Natural killer cell (primary cell): ENCODE results near the gene CCDC85C. TPM values are rescaled to one million over a fixed set of nuclear protein-coding genes. Genes with fewer than 3 reads are reported as not detected.

Source experiments
- ATAC-seq, 3 donors: fragments of 150-1000 bp in 2 of 3; fragments of 200-7000 bp in 1 of 3; cut with Tn5 transposase; 1 replicate in 1 of 3; 2 replicates in 2 of 3; pipeline ENCODE4 v1.10.0; 2021; ENCODE audit warnings: mild to moderate bottlenecking in 2 of 3, moderate library complexity in 2 of 3
- DNase-seq, 2 donors: peaks; one replicate each; pipeline versions ENCODE4 v3.0.0 to v3.0.0-alpha.2; 2013 to 2021; ENCODE audit warnings: mixed read lengths in 1 of 2
- H3K27ac ChIP-seq: one replicate; pipeline ENCODE4 v1.5.1; 2013; ENCODE audit warnings: mild to moderate bottlenecking, low read length
- H3K27me3 ChIP-seq: one replicate; pipeline ENCODE4 v1.6.1; 2013; ENCODE audit warnings: low read length; ENCODE audit not compliant: control insufficient read depth, insufficient read depth
- H3K36me3 ChIP-seq: one replicate; pipeline ENCODE4 v1.6.1; 2013; ENCODE audit warnings: low read length; ENCODE audit not compliant: control insufficient read depth, insufficient read depth
- H3K4me1 ChIP-seq: one replicate; pipeline ENCODE4 v1.6.1; 2013; ENCODE audit warnings: low read length; ENCODE audit not compliant: control insufficient read depth, insufficient read depth
- H3K4me3 ChIP-seq: one replicate; pipeline ENCODE4 v1.5.1; 2013; ENCODE audit warnings: low read length
- H3K9me3 ChIP-seq: one replicate; pipeline ENCODE4 v1.6.1; 2013; ENCODE audit warnings: low read length; ENCODE audit not compliant: control insufficient read depth, insufficient read depth
- H3K27ac Mint-ChIP-seq, 2 donors: one replicate each; pipeline ENCODE4 v1.8.0; 2022; ENCODE audit warnings: mild to moderate bottlenecking in 2 of 2, mixed read lengths in 2 of 2, moderate library complexity in 1 of 2
- H3K27me3 Mint-ChIP-seq, 2 donors: one replicate each; pipeline ENCODE4 v1.8.0; 2022; ENCODE audit warnings: low read depth in 2 of 2, mixed read lengths in 2 of 2
- H3K36me3 Mint-ChIP-seq: one replicate; pipeline ENCODE4 v1.8.0; 2022; ENCODE audit warnings: mixed read lengths
- H3K4me1 Mint-ChIP-seq, 2 donors: one replicate each; pipeline ENCODE4 v1.8.0; 2022; ENCODE audit warnings: mixed read lengths in 2 of 2
- H3K4me3 Mint-ChIP-seq: one replicate; pipeline ENCODE4 v1.8.0; 2022; ENCODE audit warnings: mild to moderate bottlenecking, moderate library complexity, mixed read lengths
- H3K9me3 Mint-ChIP-seq, 2 donors: one replicate each; pipeline ENCODE4 v1.8.0; 2022; ENCODE audit warnings: mixed read lengths in 2 of 2
- CTCF ChIP-seq: fragments of 200-600 bp; IDR thresholded peaks from one replicate; pipeline ENCODE4 v1.8.0; 2022; ENCODE audit warnings: antibody characterized with exemption
- WGBS: methylation state at CpG from one replicate; pipeline ENCODE4 v1.1.7; 2013; ENCODE audit warnings: missing lambda C conversion rate; ENCODE audit not compliant: insufficient coverage; 5-methylcytosine and 5-hydroxymethylcytosine counted together
- intact Hi-C: fragments of 100-400 bp; cut with micrococcal nuclease; formaldehyde crosslinking; loops from one replicate; pipeline ENCODE4 v1.14.2; 2022
- total RNA-seq, 4 donors: library from RNA; stranded (reverse); fragments of 120-200 nt in 1 of 4; gene quantifications; one replicate each; pipeline versions ENCODE4 v1.2.3 to v1.2.4, GENCODE V29; 2013 to 2022

The CCDC85C gene
- total RNA-seq, 3 donors from 2014 or later (not counting 1 experiment from before 2014, with no cell fraction given): 0.73 to 4.3 (median 2.8) TPM

GRCh38 chr14:99546234-99546879 lies 57.6 kb downstream of the CCDC85C start:
- ATAC-seq (no peak), DNase-seq (no peak)
- Mint-ChIP-seq H3K36me3 (no peaks in the 10 kb centered on the region), H3K4me1 (no peaks in the 10 kb centered on the region), H3K27ac (no peak overlapping the region), H3K4me3 (no peak overlapping the region), H3K27me3 (peaks cover 0 to 2% of the 10 kb centered on the region in 2 donors), H3K9me3 (no peaks in the 10 kb centered on the region)
- no peak overlapping the region for H3K27ac ChIP-seq
- H3K4me1 ChIP-seq: no peaks in the 10 kb centered on the region
- no peaks in the 10 kb centered on the region for H3K36me3 ChIP-seq
- H3K27me3 ChIP-seq: no peaks in the 10 kb centered on the region
- no peaks in the 10 kb centered on the region for H3K9me3 ChIP-seq
- 85% methylated on average over 13 of the region's 13 CpGs for WGBS
- no peak for TF ChIP-seq CTCF
- intact Hi-C loops: no loop called here
- H3K4me3 ChIP-seq: no peak overlapping the region

GRCh38 chr14:99545586-99545985 lies 58.4 kb downstream of the CCDC85C start:
- H3K9me3 Mint-ChIP-seq: no peaks in the 10 kb centered on the region
- H3K4me1 Mint-ChIP-seq: no peaks in the 10 kb centered on the region
- Histone ChIP-seq H3K36me3 (no peaks in the 10 kb centered on the region), H3K9me3 (no peaks in the 10 kb centered on the region), H3K4me3 (no peak overlapping the region), H3K27ac (no peak overlapping the region), H3K4me1 (no peaks in the 10 kb centered on the region), H3K27me3 (no peaks in the 10 kb centered on the region)
- no peak for TF ChIP-seq CTCF
- intact Hi-C loops: no loop called here
- H3K27ac Mint-ChIP-seq: no peak overlapping the region
- no peak overlapping the region for H3K4me3 Mint-ChIP-seq
- DNase-seq (no peak), ATAC-seq (no peak)
- WGBS: 77% methylated on average over 6 of the region's 6 CpGs
- no peaks in the 10 kb centered on the region for H3K36me3 Mint-ChIP-seq
- H3K27me3 Mint-ChIP-seq: peaks cover 0 to 2% of the 10 kb centered on the region in 2 donors

GRCh38 chr14:99544991-99545390 lies 59.0 kb downstream of the CCDC85C start:
- no peak overlapping the region for H3K4me3 Mint-ChIP-seq
- Histone ChIP-seq H3K27ac (no peak overlapping the region), H3K9me3 (no peaks in the 10 kb centered on the region), H3K27me3 (no peaks in the 10 kb centered on the region), H3K4me3 (no peak overlapping the region), H3K36me3 (no peaks in the 10 kb centered on the region), H3K4me1 (no peaks in the 10 kb centered on the region)
- ATAC-seq (no peak), DNase-seq (no peak)
- H3K27ac Mint-ChIP-seq: no peak overlapping the region
- no peaks in the 10 kb centered on the region for H3K36me3 Mint-ChIP-seq
- intact Hi-C loops: no loop called here
- no peaks in the 10 kb centered on the region for H3K9me3 Mint-ChIP-seq
- no peak for TF ChIP-seq CTCF
- WGBS: 85% methylated on average over 11 of the region's 11 CpGs
- H3K27me3 Mint-ChIP-seq: peaks cover 0 to 2% of the 10 kb centered on the region in 2 donors
- H3K4me1 Mint-ChIP-seq: no peaks in the 10 kb centered on the region

DNA sequence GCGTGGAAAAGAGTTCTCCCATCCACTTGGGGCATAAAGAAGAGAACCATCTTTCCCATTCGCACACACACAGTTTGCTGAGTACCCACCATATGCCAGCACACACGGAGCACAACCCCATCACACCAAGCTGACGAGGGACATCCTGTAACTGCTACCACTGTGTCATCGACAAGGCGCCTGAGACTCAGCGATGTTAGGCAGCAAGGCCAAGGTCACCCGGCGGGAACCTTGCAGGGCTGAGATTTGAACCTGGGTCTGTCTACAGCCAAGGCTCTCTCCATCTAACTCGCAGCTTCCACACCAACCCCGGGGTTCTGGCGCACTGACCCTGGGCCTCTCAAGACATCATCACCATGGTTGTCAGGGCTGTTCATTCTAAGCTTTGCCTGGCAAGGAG lies 60.0 kb downstream of the CCDC85C start:
- no peak overlapping the region for H3K27ac ChIP-seq
- no peaks in the 10 kb centered on the region for H3K4me1 ChIP-seq
- no peaks in the 10 kb centered on the region for H3K9me3 ChIP-seq
- ATAC-seq: no peak
- DNase-seq: no peak
- Mint-ChIP-seq H3K27ac (no peak overlapping the region), H3K36me3 (no peaks in the 10 kb centered on the region), H3K27me3 (peaks cover 0 to 2% of the 10 kb centered on the region in 2 donors), H3K4me1 (no peaks in the 10 kb centered on the region), H3K9me3 (no peaks in the 10 kb centered on the region), H3K4me3 (no peak overlapping the region)
- no peaks in the 10 kb centered on the region for H3K27me3 ChIP-seq
- no peak for TF ChIP-seq CTCF
- WGBS: 89% methylated on average over 12 of the region's 12 CpGs
- no peaks in the 10 kb centered on the region for H3K36me3 ChIP-seq
- intact Hi-C loops: no loop called here
- no peak overlapping the region for H3K4me3 ChIP-seq
